Hepatocyte (in vitro differentiated cells): ENCODE data around the gene SUMF1.
"Not testable (repeated sequence)": the region's sequence is repeated elsewhere in the genome, so short reads cannot be mapped to it uniquely, and the experiment has no call there.

Experiments
- CTCF ChIP-seq: fragments of 200-600 bp; sonication (generic); IDR thresholded peaks from 2 replicates; pipeline ENCODE4 v1.5.1; 2016; ENCODE audit warnings: antibody characterized with exemption, mild to moderate bottlenecking; ENCODE audit not compliant: poor library complexity
- EZH2 ChIP-seq: fragments of 200-600 bp; sonication (generic); IDR thresholded peaks from 2 replicates; pipeline ENCODE4 v1.6.1; 2016; ENCODE audit warnings: antibody characterized with exemption, mild to moderate bottlenecking, borderline replicate concordance
- EZH2phosphoT487 ChIP-seq: fragments of 200-600 bp; sonication (generic); IDR thresholded peaks from one replicate; pipeline ENCODE4 v1.6.1; 2018; ENCODE audit warnings: antibody characterized with exemption, mild to moderate bottlenecking, low read depth, moderate library complexity; ENCODE audit not compliant: unreplicated experiment, severe bottlenecking

- not testable (repeated sequence) for TF ChIP-seq EZH2, CTCF, EZH2phosphoT487
These were observed 137.3 kb downstream of the SUMF1 start for GRCh38 chr3:4329806-4330205.
